A549 (cell line): ENCODE results near the gene ARHGEF28. TPM values are rescaled to one million over a fixed set of nuclear protein-coding genes. Genes with fewer than 3 reads are reported as not detected.

Experiments
- ATAC-seq, 2 experiments: fragments of 200-7000 bp in 1 of 2; fragments of >200 bp in 1 of 2; cut with Nextera tagmentation in 1 of 2; cut with Tn5 transposase in 1 of 2; 3 replicates each; pipeline versions ENCODE4 v1.8.0 to v1.9.1; 2018 to 2020; ENCODE audit warnings: mild to moderate bottlenecking in 1 of 2, moderate library complexity in 1 of 2
- CTCF ChIA-PET: fragments of 300-600 bp; sonication (Branson Sonifier 250); formaldehyde crosslinking; extraction: SDS; loops from one replicate; lab custom pipeline; 2021; ENCODE audit warnings: antibody characterized with exemption, inconsistent platforms; lab: Yijun Ruan, JAX
- POLR2A ChIA-PET: fragments of 350-600 bp; formaldehyde crosslinking; extraction: SDS; loops from one replicate; lab custom pipeline; 2021; ENCODE audit warnings: antibody characterized with exemption, inconsistent platforms; lab: Yijun Ruan, JAX
- DNase-seq, 2 experiments: peaks; one replicate each; pipeline versions ENCODE4 v3.0.0 to v3.0.0-alpha.2; 2011 to 2016; ENCODE audit warnings: low read depth in 1 of 2, low spot score in 1 of 2
- FAIRE-seq: peaks from 2 replicates; lab custom pipeline; 2011; peaks lifted over from hg19 to GRCh38; lab: Jason Lieb, UNC
- H3K27ac ChIP-seq, 2 experiments: fragments of >200 bp; sonication (Bioruptor Twin); formaldehyde crosslinking; 3 replicates each; pipeline ENCODE4 v1.5.1; 2016 to 2017
- H3K4me1 ChIP-seq: fragments of >200 bp; sonication (Bioruptor Twin); formaldehyde crosslinking; 3 replicates; pipeline ENCODE4 v1.6.1; 2016
- H3K4me2 ChIP-seq: fragments of >200 bp; sonication (Bioruptor Twin); formaldehyde crosslinking; 3 replicates; pipeline ENCODE4 v1.6.1; 2016
- H3K4me3 ChIP-seq: fragments of >200 bp; sonication (Bioruptor Twin); formaldehyde crosslinking; 3 replicates; pipeline ENCODE4 v1.5.1; 2016
- H3K9me3 ChIP-seq: fragments of >200 bp; sonication (Bioruptor Twin); formaldehyde crosslinking; 3 replicates; pipeline ENCODE4 v1.6.1; 2016
- FOSB ChIP-seq: fragments of 250-450 bp; sonication (Bioruptor Pico); IDR thresholded peaks from 2 replicates; pipeline ENCODE4 v1.5.0; 2020; ENCODE audit warnings: mild to moderate bottlenecking, moderate library complexity
- HOXA7 ChIP-seq: fragments of 250-450 bp; sonication (Bioruptor Pico); IDR thresholded peaks from 2 replicates; pipeline ENCODE4 v1.5.0; 2020; ENCODE audit warnings: mild to moderate bottlenecking, moderate library complexity
- HOXB13 ChIP-seq: fragments of 250-450 bp; sonication (Bioruptor Pico); IDR thresholded peaks from 2 replicates; pipeline ENCODE4 v1.5.0; 2020; ENCODE audit warnings: low read depth, mild to moderate bottlenecking, moderate library complexity
- KDM5A ChIP-seq: fragments of 200-600 bp; sonication (generic); IDR thresholded peaks from 2 replicates; pipeline ENCODE4 v1.6.1; 2016; ENCODE audit warnings: antibody characterized with exemption, mild to moderate bottlenecking
- MAZ ChIP-seq: fragments of 150-350 bp; IDR thresholded peaks from 2 replicates; pipeline ENCODE4 v1.6.1; 2014; ENCODE audit warnings: antibody characterized with exemption, low read depth, low read length, borderline replicate concordance
- MYC ChIP-seq: IDR thresholded peaks from 2 replicates; pipeline ENCODE4 v1.6.1; 2012; ENCODE audit warnings: mild to moderate bottlenecking, inconsistent platforms, low read length, improper control_type of control experiment, borderline replicate concordance
- POLR2A ChIP-seq: IDR thresholded peaks from 2 replicates; pipeline ENCODE4 v1.6.1; 2012; ENCODE audit warnings: mild to moderate bottlenecking, low read length
- RAD21 ChIP-seq, 2 experiments: fragments of >200 bp in 1 of 2; sonication (Bioruptor Twin) in 1 of 2; formaldehyde crosslinking in 1 of 2; IDR thresholded peaks in 1 of 2; conservative IDR thresholded peaks in 1 of 2; 2 replicates in 1 of 2; 3 replicates in 1 of 2; pipeline ENCODE4 v1.6.1; 2012 to 2018; ENCODE audit warnings: inconsistent platforms in 1 of 2
- ZC3H11A ChIP-seq: fragments of 450-650 bp; IDR thresholded peaks from 2 replicates; pipeline ENCODE4 v1.6.1; 2014; ENCODE audit warnings: antibody characterized with exemption, mild to moderate bottlenecking
- ZFP36 ChIP-seq: fragments of 450-650 bp; IDR thresholded peaks from 2 replicates; pipeline ENCODE4 v1.6.1; 2014; ENCODE audit warnings: borderline replicate concordance; ENCODE audit not compliant: partially characterized antibody
- ZNF302 ChIP-seq: fragments of 250-450 bp; sonication (Bioruptor Pico); IDR thresholded peaks from 2 replicates; pipeline ENCODE4 v1.9.0; 2021; ENCODE audit warnings: inconsistent platforms, mild to moderate bottlenecking, moderate library complexity
- WGBS: methylation state at CpG from one replicate; pipeline ENCODE4 v1.1.6; 2017; ENCODE audit errors: missing lambda C conversion rate; 5-methylcytosine and 5-hydroxymethylcytosine counted together
- polyA plus RNA-seq, 4 experiments: library from polyadenylated mRNA; depleted of rRNA in 3 of 4; stranded (reverse); fragments of >200 nt; fragmentation: RNase III in 1 of 4; extraction: RNeasy Plus Mini Kit Qiagen cat#74134 plus additional on column Dnase treatment in 1 of 4; gene quantifications; 2 replicates in 3 of 4; 3 replicates in 1 of 4; pipeline ENCODE4 v1.2.3, GENCODE V29; 2011 to 2017
- TF ChIP-seq, protein P1 (sequence below): fragments of 150-350 bp; IDR thresholded peaks from 2 replicates; pipeline ENCODE4 v1.6.1; 2014; ENCODE audit warnings: low read depth, mild to moderate bottlenecking, low read length
- TF ChIP-seq, protein P2 (sequence below): fragments of >200 bp; sonication (Bioruptor Twin); formaldehyde crosslinking; IDR thresholded peaks from 3 replicates; pipeline ENCODE4 v1.5.1; 2016
- TF ChIP-seq, protein P3 (sequence below): IDR thresholded peaks from 2 replicates; pipeline ENCODE4 v1.6.1; 2012

ARHGEF28 gene
- polyA plus RNA-seq, 2 of the 4 experiments (the other 2 are of a cell fraction) = 17.0 to 22.3 TPM

DNA sequence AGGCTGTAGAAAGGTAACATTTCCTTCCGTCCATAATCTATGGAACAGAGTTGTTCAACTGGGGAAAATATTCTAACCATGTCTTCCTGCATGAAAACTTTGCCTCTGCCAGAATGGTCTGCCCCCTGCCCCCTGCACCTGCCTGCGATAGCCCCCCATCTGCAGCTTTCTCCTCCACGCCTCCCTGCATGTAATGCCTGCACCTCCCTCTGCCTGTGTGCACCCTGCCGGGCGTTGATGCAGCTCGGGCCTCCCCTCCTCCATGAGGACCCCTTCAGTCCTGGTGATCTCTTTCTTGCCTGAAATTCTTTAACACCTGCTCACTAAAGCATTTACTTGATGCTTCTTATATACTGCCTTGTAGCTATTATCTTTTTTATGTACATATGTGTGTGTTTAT is 266.2 kb downstream of the ARHGEF28 start (continued):
- TF ChIP-seq, protein P1, sequence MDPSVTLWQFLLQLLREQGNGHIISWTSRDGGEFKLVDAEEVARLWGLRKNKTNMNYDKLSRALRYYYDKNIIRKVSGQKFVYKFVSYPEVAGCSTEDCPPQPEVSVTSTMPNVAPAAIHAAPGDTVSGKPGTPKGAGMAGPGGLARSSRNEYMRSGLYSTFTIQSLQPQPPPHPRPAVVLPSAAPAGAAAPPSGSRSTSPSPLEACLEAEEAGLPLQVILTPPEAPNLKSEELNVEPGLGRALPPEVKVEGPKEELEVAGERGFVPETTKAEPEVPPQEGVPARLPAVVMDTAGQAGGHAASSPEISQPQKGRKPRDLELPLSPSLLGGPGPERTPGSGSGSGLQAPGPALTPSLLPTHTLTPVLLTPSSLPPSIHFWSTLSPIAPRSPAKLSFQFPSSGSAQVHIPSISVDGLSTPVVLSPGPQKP = no peak
- TF ChIP-seq MYC (no peak), ZNF302 (CRISPR knock-in tag) (no peak), KDM5A (no peak)

DNA sequence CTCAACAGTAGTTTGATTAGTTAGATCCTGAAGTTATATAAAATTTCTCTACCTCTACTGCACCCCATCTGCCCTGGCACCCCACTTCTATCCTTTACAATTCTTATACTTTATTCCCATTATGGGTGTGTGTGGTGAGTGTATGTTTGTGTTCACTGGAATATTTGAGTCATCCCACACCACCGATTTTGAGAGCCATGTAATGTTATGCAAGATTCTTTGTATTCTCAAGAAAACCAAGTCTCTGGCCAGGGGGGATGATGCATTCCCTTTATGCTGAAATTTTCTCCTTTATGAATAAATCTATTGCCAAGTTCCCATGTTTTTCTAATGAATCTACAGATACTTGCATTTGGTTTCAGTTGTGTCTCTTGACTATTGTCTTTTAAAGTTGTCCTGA is 266.8 kb downstream of the ARHGEF28 start:
- DNase-seq (no peak), ATAC-seq (no peak), FAIRE-seq (no peak)
- TF ChIP-seq ZNF302 (CRISPR knock-in tag) (no peak), KDM5A (no peak), FOSB (CRISPR knock-in tag) (no peak), MAZ (no peak), HOXA7 (no peak), ZC3H11A (no peak), RAD21 (conservative IDR thresholded peaks at IDR 0.05 in 1 of 2, IDR thresholded peaks at IDR 0.05 in 1 of 2) (no peak), HOXB13 (no peak), MYC (no peak)
- TF ChIP-seq, protein P2, sequence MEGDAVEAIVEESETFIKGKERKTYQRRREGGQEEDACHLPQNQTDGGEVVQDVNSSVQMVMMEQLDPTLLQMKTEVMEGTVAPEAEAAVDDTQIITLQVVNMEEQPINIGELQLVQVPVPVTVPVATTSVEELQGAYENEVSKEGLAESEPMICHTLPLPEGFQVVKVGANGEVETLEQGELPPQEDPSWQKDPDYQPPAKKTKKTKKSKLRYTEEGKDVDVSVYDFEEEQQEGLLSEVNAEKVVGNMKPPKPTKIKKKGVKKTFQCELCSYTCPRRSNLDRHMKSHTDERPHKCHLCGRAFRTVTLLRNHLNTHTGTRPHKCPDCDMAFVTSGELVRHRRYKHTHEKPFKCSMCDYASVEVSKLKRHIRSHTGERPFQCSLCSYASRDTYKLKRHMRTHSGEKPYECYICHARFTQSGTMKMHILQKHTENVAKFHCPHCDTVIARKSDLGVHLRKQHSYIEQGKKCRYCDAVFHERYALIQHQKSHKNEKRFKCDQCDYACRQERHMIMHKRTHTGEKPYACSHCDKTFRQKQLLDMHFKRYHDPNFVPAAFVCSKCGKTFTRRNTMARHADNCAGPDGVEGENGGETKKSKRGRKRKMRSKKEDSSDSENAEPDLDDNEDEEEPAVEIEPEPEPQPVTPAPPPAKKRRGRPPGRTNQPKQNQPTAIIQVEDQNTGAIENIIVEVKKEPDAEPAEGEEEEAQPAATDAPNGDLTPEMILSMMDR = no peak
- TF ChIP-seq, protein P3, sequence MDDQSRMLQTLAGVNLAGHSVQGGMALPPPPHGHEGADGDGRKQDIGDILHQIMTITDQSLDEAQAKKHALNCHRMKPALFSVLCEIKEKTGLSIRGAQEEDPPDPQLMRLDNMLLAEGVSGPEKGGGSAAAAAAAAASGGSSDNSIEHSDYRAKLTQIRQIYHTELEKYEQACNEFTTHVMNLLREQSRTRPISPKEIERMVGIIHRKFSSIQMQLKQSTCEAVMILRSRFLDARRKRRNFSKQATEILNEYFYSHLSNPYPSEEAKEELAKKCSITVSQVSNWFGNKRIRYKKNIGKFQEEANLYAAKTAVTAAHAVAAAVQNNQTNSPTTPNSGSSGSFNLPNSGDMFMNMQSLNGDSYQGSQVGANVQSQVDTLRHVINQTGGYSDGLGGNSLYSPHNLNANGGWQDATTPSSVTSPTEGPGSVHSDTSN = no peak
- no peak overlapping the region for H3K4me3 ChIP-seq
- H3K9me3 ChIP-seq = no peaks in the 10 kb centered on the region
- 14% methylated on average over 1 of the region's 1 CpG for WGBS
- no peaks in the 10 kb centered on the region for H3K4me1 ChIP-seq
- ChIA-PET POLR2A (no interaction called here), CTCF (interaction anchor here (1.5 to 3.8 kb wide), 5 partner anchors 10 to 750 kb away, joined by 3 to 27 read pairs (median 7); partner anchors contain the start of gene ENC1)
- no peak overlapping the region for H3K27ac ChIP-seq
- H3K4me2 ChIP-seq = no peak overlapping the region

DNA sequence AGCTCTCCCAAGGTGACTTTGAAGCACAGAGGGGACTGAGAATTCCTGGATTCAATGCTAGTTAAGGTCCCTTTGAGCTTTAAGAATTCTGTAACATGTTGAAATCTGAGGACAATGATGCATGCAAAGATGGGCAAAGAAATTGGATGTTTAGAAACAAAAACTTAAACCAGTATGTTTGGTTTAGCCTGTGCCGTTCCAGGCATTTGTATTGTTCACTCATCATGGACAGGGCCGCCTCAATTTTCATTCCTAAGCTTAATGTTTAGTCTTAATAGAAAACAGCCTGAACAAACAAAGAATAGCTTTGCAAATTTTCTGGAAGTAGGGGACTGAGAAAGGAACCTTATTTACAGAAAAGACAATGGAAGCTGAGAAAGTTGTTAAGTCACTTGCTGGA is 267.8 kb downstream of the ARHGEF28 start:
- 82% methylated on average over 2 of the region's 2 CpGs for WGBS
- Histone ChIP-seq H3K4me2 (no peak overlapping the region), H3K9me3 (no peaks in the 10 kb centered on the region), H3K4me1 (no peaks in the 10 kb centered on the region), H3K27ac (no peak overlapping the region), H3K4me3 (no peak overlapping the region)
- ATAC-seq (no peak), DNase-seq (no peak), FAIRE-seq (no peak)
- POLR2A ChIA-PET = no interaction called here
- TF ChIP-seq, protein P3 = no peak
- no peak for TF ChIP-seq POLR2A
- TF ChIP-seq ZNF302 (CRISPR knock-in tag) = no peak
- TF ChIP-seq ZFP36 = no peak
- CTCF ChIA-PET = interaction anchor here (0.9 to 3.8 kb wide), 5 partner anchors 9 to 779 kb away, joined by 3 to 27 read pairs (median 6); no protein-coding TSS in a partner anchor

DNA sequence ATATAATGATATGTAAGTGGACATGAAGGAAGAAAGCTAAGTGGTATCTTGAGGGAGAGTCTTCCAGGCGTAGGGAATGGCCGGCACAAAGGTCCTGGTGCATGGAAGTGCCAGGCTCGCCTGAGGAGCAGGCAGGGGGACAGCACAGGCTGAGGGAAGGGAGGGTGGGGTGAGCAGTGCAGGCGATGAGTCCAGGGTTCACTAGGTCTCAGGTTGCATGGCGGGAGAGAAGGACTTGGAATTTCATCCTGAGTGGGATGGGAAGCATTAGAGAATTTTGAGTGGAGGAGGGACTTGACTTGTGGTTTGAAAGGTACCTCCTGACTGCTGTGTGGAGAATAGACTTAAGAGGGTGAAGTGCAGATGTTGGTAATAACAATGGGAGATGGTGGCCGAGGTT is 268.9 kb downstream of the ARHGEF28 start:
- FAIRE-seq (no peak), DNase-seq (no peak), ATAC-seq (no peak)
- H3K4me2 ChIP-seq = no peak overlapping the region
- no peak overlapping the region for H3K4me3 ChIP-seq
- whole genome bisulfite sequencing = 93% methylated on average over 6 of the region's 6 CpGs
- H3K4me1 ChIP-seq = no peaks in the 10 kb centered on the region
- no peak for TF ChIP-seq MAZ
- no peak overlapping the region for H3K27ac ChIP-seq
- CTCF ChIA-PET = interaction anchor here (0.6 to 3.8 kb wide), 3 partner anchors 8 to 747 kb away, joined by 3 to 27 read pairs (median 6); no protein-coding TSS in a partner anchor
- no peaks in the 10 kb centered on the region for H3K9me3 ChIP-seq
- POLR2A ChIA-PET = interaction anchor here (0.6 kb wide), 1 partner anchor 10 kb away, joined by 4 read pairs; no protein-coding TSS in a partner anchor
